Naive thymus-derived CD4-positive, alpha-beta T cell (primary cell): ENCODE data around the gene MRI1. TPM values are rescaled to one million over a fixed set of nuclear protein-coding genes. Genes with fewer than 3 reads are reported as not detected.

ENCODE experiments used
- ATAC-seq: fragments of 150-1000 bp; cut with Tn5 transposase; 2 replicates; pipeline ENCODE4 v1.10.0; 2021; ENCODE audit warnings: mild to moderate bottlenecking, moderate library complexity
- CTCF ChIA-PET: fragments of 350-600 bp; sonication (Branson Sonifier 250); formaldehyde crosslinking; loops from one replicate; lab custom pipeline; 2021; ENCODE audit warnings: antibody characterized with exemption; lab: Charles Lee
- POLR2A ChIA-PET: fragments of 350-600 bp; sonication (Branson Sonifier 250); formaldehyde crosslinking; loops from one replicate; lab custom pipeline; 2021; ENCODE audit warnings: antibody characterized with exemption, inconsistent platforms; lab: Charles Lee
- DNase-seq, 9 donors: peaks; one replicate each; pipeline versions ENCODE4 v3.0.0 to v3.0.0-alpha.2; 2020 to 2022; ENCODE audit warnings: mixed read lengths in 1 of 9
- H3K27ac ChIP-seq: one replicate; pipeline ENCODE4 v1.7.0; 2013; ENCODE audit warnings: mild to moderate bottlenecking, low read depth, low read length, moderate library complexity
- H3K27me3 ChIP-seq, 2 donors: one replicate each; pipeline ENCODE4 v1.7.0; 2013; ENCODE audit warnings: low read length in 2 of 2, mild to moderate bottlenecking in 2 of 2, moderate library complexity in 2 of 2; ENCODE audit not compliant: control insufficient read depth in 2 of 2, insufficient read depth in 2 of 2
- H3K36me3 ChIP-seq, 3 experiments: 1 replicate in 2 of 3; 2 replicates in 1 of 3; pipeline ENCODE4 v1.7.0; 2013; ENCODE audit warnings: low read length in 3 of 3, mild to moderate bottlenecking in 3 of 3, moderate library complexity in 1 of 3; ENCODE audit not compliant: insufficient read depth in 3 of 3, control insufficient read depth in 2 of 3
- H3K4me1 ChIP-seq, 2 donors: one replicate each; pipeline ENCODE4 v1.7.0; 2013; ENCODE audit warnings: low read length in 2 of 2, mild to moderate bottlenecking in 2 of 2, moderate library complexity in 1 of 2; ENCODE audit not compliant: control insufficient read depth in 2 of 2, insufficient read depth in 2 of 2
- H3K4me3 ChIP-seq: 2 replicates; pipeline ENCODE4 v1.7.0; 2013; ENCODE audit warnings: mild to moderate bottlenecking, low read length
- H3K9me3 ChIP-seq, 3 experiments: 1 replicate in 2 of 3; 2 replicates in 1 of 3; pipeline ENCODE4 v1.7.0; 2013; ENCODE audit warnings: low read length in 3 of 3; ENCODE audit not compliant: control insufficient read depth in 2 of 3
- H3K27ac Mint-ChIP-seq, 9 donors: one replicate each; pipeline ENCODE4 v1.8.0; 2020 to 2022; ENCODE audit warnings: mixed read lengths in 9 of 9, mild to moderate bottlenecking in 8 of 9, moderate library complexity in 5 of 9, inconsistent platforms in 2 of 9
- H3K27me3 Mint-ChIP-seq, 5 donors: one replicate each; pipeline ENCODE4 v1.8.0; 2021 to 2022; ENCODE audit warnings: mixed read lengths in 5 of 5, mild to moderate bottlenecking in 1 of 5
- H3K36me3 Mint-ChIP-seq, 5 donors: one replicate each; pipeline ENCODE4 v1.8.0; 2020 to 2022; ENCODE audit warnings: mixed read lengths in 5 of 5, mild to moderate bottlenecking in 3 of 5, inconsistent platforms in 1 of 5
- H3K4me1 Mint-ChIP-seq, 7 donors: one replicate each; pipeline ENCODE4 v1.8.0; 2020 to 2022; ENCODE audit warnings: mixed read lengths in 7 of 7, mild to moderate bottlenecking in 3 of 7, inconsistent platforms in 1 of 7
- H3K4me3 Mint-ChIP-seq, 10 donors: one replicate each; pipeline ENCODE4 v1.8.0; 2020 to 2022; ENCODE audit warnings: mild to moderate bottlenecking in 10 of 10, mixed read lengths in 10 of 10, moderate library complexity in 6 of 10, inconsistent platforms in 2 of 10
- H3K9me3 Mint-ChIP-seq, 11 donors: one replicate each; pipeline ENCODE4 v1.8.0; 2020 to 2022; ENCODE audit warnings: mixed read lengths in 11 of 11, mild to moderate bottlenecking in 4 of 11, inconsistent platforms in 1 of 11, moderate library complexity in 1 of 11
- intact Hi-C, 2 donors: fragments of 100-400 bp; cut with micrococcal nuclease; formaldehyde crosslinking; loops; one replicate each; pipeline ENCODE4 v1.15.1; 2023
- polyA plus RNA-seq, 2 donors: library from polyadenylated mRNA; unstranded; fragments of 300-500 nt; fragmentation: Illumina TruSeq; gene quantifications; one replicate each; pipeline ENCODE4 v1.2.3, GENCODE V29; 2021
- total RNA-seq, 6 experiments: library from RNA in 5 of 6; stranded (reverse) in 5 of 6; gene quantifications; 1 replicate in 5 of 6; 2 replicates in 1 of 6; pipeline ENCODE4 v1.2.3 and lab custom pipeline; 2021 to 2026

MRI1 gene
- total RNA-seq (10 to 100 TPM; 29.1 to 56.2 (median 49.2) TPM), polyA plus RNA-seq (10 to 100 TPM in 1 of 2 donors, 1 to 10 TPM in 1; 7.1 to 22.4 TPM), total RNA-seq (lab: John Stamatoyannopoulos, UW) (29.7 reads per million, percentile 59 among the genes with 10 or more reads in this experiment)

GRCh38 chr19:13764101-13764807, at the start of gene MRI1:
Gene MRI1 (plus strand): TSS chr19:13764522. CDS start chr19:13764589, 67 bp downstream.
- ChIA-PET CTCF (no interaction called here), POLR2A (interaction anchor here (1.4 kb wide), 3 partner anchors 9 to 242 kb away, joined by 3 to 12 read pairs (median 6); partner anchors contain the start of genes C19orf53 and RFX1)
- Mint-ChIP-seq H3K36me3 (peaks cover 0 to 15% (median 4%) of the 10 kb centered on the region in 5 donors), H3K4me3 (peak within 1 kb of the TSS; percentile 76 to 94 (median 90)), H3K9me3 (no peaks in the 10 kb centered on the region), H3K4me1 (peaks cover 8 to 25% (median 18%) of the 10 kb centered on the region in 7 donors), H3K27ac (peak within 1 kb of the TSS; percentile 82 to 94 (median 89)), H3K27me3 (no peaks in the 10 kb centered on the region)
- DNase-seq (peak; percentile 23 to 70 (median 43)), ATAC-seq (peak; percentile 85)
- H3K4me3 ChIP-seq = peak within 1 kb of the TSS; percentile 67
- peaks cover 0 to 38% (median 3%) of the 10 kb centered on the region in 3 experiments for H3K36me3 ChIP-seq
- H3K27me3 ChIP-seq = no peaks in the 10 kb centered on the region
- H3K9me3 ChIP-seq = no peaks in the 10 kb centered on the region
- H3K27ac ChIP-seq = peak within 1 kb of the TSS; percentile 84
- peaks cover 0 to 11% of the 10 kb centered on the region in 2 donors for H3K4me1 ChIP-seq
- intact Hi-C loops = loop anchor here (1.0 to 2.0 kb wide), 2 partner anchors 15 to 17 kb away; a partner anchor contains a TSS

GRCh38 chr19:13717194-13717643, 47.1 kb upstream of the MRI1 start:
- CTCF ChIA-PET = no interaction called here

GRCh38 chr19:13718733-13719132, 45.6 kb upstream of the MRI1 start:
- no peak for DNase-seq

More at GRCh38 chr19:13717194-13717643, 47.1 kb upstream of the MRI1 start:
- Mint-ChIP-seq H3K4me1 (no peaks in the 10 kb centered on the region), H3K4me3 (no peak overlapping the region), H3K27me3 (peaks cover 9 to 16% (median 16%) of the 10 kb centered on the region in 5 donors), H3K27ac (peak overlapping the region in 1 of 9 donors; percentile 62), H3K9me3 (peaks cover 0 to 19% (median 8%) of the 10 kb centered on the region in 11 donors), H3K36me3 (peaks cover 0 to 8% (median 2%) of the 10 kb centered on the region in 5 donors)
- no peaks in the 10 kb centered on the region for H3K4me1 ChIP-seq
- no peaks in the 10 kb centered on the region for H3K27me3 ChIP-seq
- H3K27ac ChIP-seq = no peak overlapping the region
- ATAC-seq (no peak), DNase-seq (no peak)
- POLR2A ChIA-PET = no interaction called here
- no peaks in the 10 kb centered on the region for H3K36me3 ChIP-seq
- intact Hi-C loops = no loop called here
- no peak overlapping the region for H3K4me3 ChIP-seq
- H3K9me3 ChIP-seq = peaks cover 0 to 9% (median 0%) of the 10 kb centered on the region in 3 experiments

GRCh38 chr19:13722146-13722545, 42.2 kb upstream of the MRI1 start:
- Histone ChIP-seq H3K9me3 (no peaks in the 10 kb centered on the region), H3K4me3 (no peak overlapping the region), H3K27ac (no peak overlapping the region), H3K27me3 (no peaks in the 10 kb centered on the region), H3K36me3 (no peaks in the 10 kb centered on the region), H3K4me1 (no peaks in the 10 kb centered on the region)
- Mint-ChIP-seq H3K4me3 (no peak overlapping the region), H3K27ac (no peak overlapping the region), H3K4me1 (no peaks in the 10 kb centered on the region), H3K27me3 (peaks cover 0 to 13% (median 6%) of the 10 kb centered on the region in 5 donors), H3K36me3 (no peaks in the 10 kb centered on the region), H3K9me3 (peaks cover 0 to 2% (median 0%) of the 10 kb centered on the region in 11 donors)
- ATAC-seq (no peak), DNase-seq (no peak)
- ChIA-PET POLR2A (no interaction called here), CTCF (interaction anchor here (0.7 kb wide), 1 partner anchor 129 kb away, joined by 3 read pairs; no protein-coding TSS in a partner anchor)
- intact Hi-C loops = loop anchor here in 1 of 2 donors (5.0 kb wide), 1 partner anchor 125 kb away; no protein-coding TSS in a partner anchor

More at GRCh38 chr19:13718733-13719132, 45.6 kb upstream of the MRI1 start:
- Histone ChIP-seq H3K27ac (no peak overlapping the region), H3K9me3 (peaks cover 0 to 8% (median 0%) of the 10 kb centered on the region in 3 experiments), H3K4me3 (no peak overlapping the region), H3K4me1 (no peaks in the 10 kb centered on the region), H3K36me3 (no peaks in the 10 kb centered on the region), H3K27me3 (no peaks in the 10 kb centered on the region)
- H3K27me3 Mint-ChIP-seq = peaks cover 4 to 16% (median 13%) of the 10 kb centered on the region in 5 donors
- ChIA-PET POLR2A (no interaction called here), CTCF (interaction anchor here (0.6 kb wide), 1 partner anchor 58 kb away, joined by 3 read pairs; no protein-coding TSS in a partner anchor)
- H3K27ac Mint-ChIP-seq = no peak overlapping the region
- peaks cover 0 to 19% (median 8%) of the 10 kb centered on the region in 11 donors for H3K9me3 Mint-ChIP-seq
- intact Hi-C loops = no loop called here
- no peaks in the 10 kb centered on the region for H3K4me1 Mint-ChIP-seq
- no peak overlapping the region for H3K4me3 Mint-ChIP-seq
- no peak for ATAC-seq
- H3K36me3 Mint-ChIP-seq = peaks cover 0 to 8% (median 2%) of the 10 kb centered on the region in 5 donors

- H3K4me3 ChIP-seq = no peak overlapping the region
- no peak overlapping the region for H3K27ac ChIP-seq
- H3K36me3 ChIP-seq = no peaks in the 10 kb centered on the region
- H3K4me1 Mint-ChIP-seq = no peaks in the 10 kb centered on the region
- no peaks in the 10 kb centered on the region for H3K36me3 Mint-ChIP-seq
- ChIA-PET CTCF (no interaction called here), POLR2A (no interaction called here)
- H3K27ac Mint-ChIP-seq = no peak overlapping the region
- H3K27me3 Mint-ChIP-seq = peaks cover 0 to 5% (median 2%) of the 10 kb centered on the region in 5 donors
- no peak overlapping the region for H3K4me3 Mint-ChIP-seq
- intact Hi-C loops = loop anchor here in 1 of 2 donors (5.0 kb wide), 1 partner anchor 126 kb away; no protein-coding TSS in a partner anchor
- DNase-seq (no peak), ATAC-seq (no peak)
- H3K9me3 Mint-ChIP-seq = peaks cover 0 to 2% (median 0%) of the 10 kb centered on the region in 11 donors
- H3K27me3 ChIP-seq = no peaks in the 10 kb centered on the region
- no peaks in the 10 kb centered on the region for H3K4me1 ChIP-seq
- no peaks in the 10 kb centered on the region for H3K9me3 ChIP-seq
Observed at GRCh38 chr19:13723206-13723605, 41.1 kb upstream of the MRI1 start.

GRCh38 chr19:13726323-13726722, 38.0 kb upstream of the MRI1 start:
- intact Hi-C loops = no loop called here
- no peak overlapping the region for H3K27ac ChIP-seq
- CTCF ChIA-PET = interaction anchor here (0.6 kb wide), 1 partner anchor 136 kb away, joined by 4 read pairs; no protein-coding TSS in a partner anchor
- Mint-ChIP-seq H3K4me1 (peaks cover 3 to 13% (median 5%) of the 10 kb centered on the region in 7 donors), H3K9me3 (peaks cover 0 to 3% (median 0%) of the 10 kb centered on the region in 11 donors), H3K27me3 (peaks cover 0 to 4% (median 0%) of the 10 kb centered on the region in 5 donors), H3K36me3 (no peaks in the 10 kb centered on the region), H3K27ac (no peak overlapping the region), H3K4me3 (no peak overlapping the region)
- no peak overlapping the region for H3K4me3 ChIP-seq
- no peak for DNase-seq
- POLR2A ChIA-PET = no interaction called here
- no peaks in the 10 kb centered on the region for H3K36me3 ChIP-seq
- no peak for ATAC-seq
- no peaks in the 10 kb centered on the region for H3K27me3 ChIP-seq
- peaks cover 0 to 3% of the 10 kb centered on the region in 2 donors for H3K4me1 ChIP-seq
- no peaks in the 10 kb centered on the region for H3K9me3 ChIP-seq
